Measurements from ENCODE around the gene SEC23B. TPM values are rescaled to one million over a fixed set of nuclear protein-coding genes. Genes with fewer than 3 reads are reported as not detected.

The SEC23B gene
- total RNA-seq, 1 experiment from 2014 or later, result 85.8 TPM

GRCh38 chr20:18488301-18488700 is 19.4 kb upstream of the SEC23B start:
- no peaks in the 10 kb centered on the region for H3K79me2 ChIP-seq (ENCODE audit: insufficient read depth, low read length)
- no peak overlapping the region for H3K9ac ChIP-seq (ENCODE audit: low read length)
- no peaks in the 10 kb centered on the region for H3K9me2 ChIP-seq (ENCODE audit: insufficient read depth)
- H3K36me3 ChIP-seq (ENCODE audit: control insufficient read depth in 1 of 2, insufficient read depth in 2 of 2, low read length in 2 of 2), result peaks cover 23 to 27% of the 10 kb centered on the region in 2 experiments; a peak in 3 of 4 replicates
- BruUV-seq (replicated peaks), result no TSS peak
- DNase-seq (ENCODE audit: low read depth, low spot score) (no peak), ATAC-seq (no peak)
- no peak for TF ChIP-seq SIN3A (IDR thresholded peaks at IDR 0.05; ENCODE audit: low read depth)
- no peak for TF ChIP-seq FOSL1 (IDR thresholded peaks at IDR 0.05; ENCODE audit: low read depth)
- no peak for TF ChIP-seq MAX (IDR thresholded peaks at IDR 0.05)
- TF ChIP-seq POLR2AphosphoS5 (IDR thresholded peaks at IDR 0.05; ENCODE audit: low read depth, low read length), result no peak
- no peak for TF ChIP-seq ZFX (IDR thresholded peaks at IDR 0.05)
- TF ChIP-seq, protein P1, sequence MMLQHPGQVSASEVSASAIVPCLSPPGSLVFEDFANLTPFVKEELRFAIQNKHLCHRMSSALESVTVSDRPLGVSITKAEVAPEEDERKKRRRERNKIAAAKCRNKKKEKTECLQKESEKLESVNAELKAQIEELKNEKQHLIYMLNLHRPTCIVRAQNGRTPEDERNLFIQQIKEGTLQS (IDR thresholded peaks at IDR 0.05), result no peak
- no peak for TF ChIP-seq REST (IDR thresholded peaks at IDR 0.05; ENCODE audit: low read depth)
- TF ChIP-seq EZH2 (IDR thresholded peaks at IDR 0.05), result no peak
- no peak for TF ChIP-seq SRF (IDR thresholded peaks at IDR 0.05; ENCODE audit: low read depth)
- TF ChIP-seq EZH2phosphoT487 (IDR thresholded peaks at IDR 0.05; ENCODE audit: borderline replicate concordance), result no peak
- TF ChIP-seq, protein P2, sequence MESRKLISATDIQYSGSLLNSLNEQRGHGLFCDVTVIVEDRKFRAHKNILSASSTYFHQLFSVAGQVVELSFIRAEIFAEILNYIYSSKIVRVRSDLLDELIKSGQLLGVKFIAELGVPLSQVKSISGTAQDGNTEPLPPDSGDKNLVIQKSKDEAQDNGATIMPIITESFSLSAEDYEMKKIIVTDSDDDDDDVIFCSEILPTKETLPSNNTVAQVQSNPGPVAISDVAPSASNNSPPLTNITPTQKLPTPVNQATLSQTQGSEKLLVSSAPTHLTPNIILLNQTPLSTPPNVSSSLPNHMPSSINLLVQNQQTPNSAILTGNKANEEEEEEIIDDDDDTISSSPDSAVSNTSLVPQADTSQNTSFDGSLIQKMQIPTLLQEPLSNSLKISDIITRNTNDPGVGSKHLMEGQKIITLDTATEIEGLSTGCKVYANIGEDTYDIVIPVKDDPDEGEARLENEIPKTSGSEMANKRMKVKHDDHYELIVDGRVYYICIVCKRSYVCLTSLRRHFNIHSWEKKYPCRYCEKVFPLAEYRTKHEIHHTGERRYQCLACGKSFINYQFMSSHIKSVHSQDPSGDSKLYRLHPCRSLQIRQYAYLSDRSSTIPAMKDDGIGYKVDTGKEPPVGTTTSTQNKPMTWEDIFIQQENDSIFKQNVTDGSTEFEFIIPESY (IDR thresholded peaks at IDR 0.05; ENCODE audit: extremely low read depth, insufficient replicate concordance, low read length), result no peak
- TF ChIP-seq, protein P3, sequence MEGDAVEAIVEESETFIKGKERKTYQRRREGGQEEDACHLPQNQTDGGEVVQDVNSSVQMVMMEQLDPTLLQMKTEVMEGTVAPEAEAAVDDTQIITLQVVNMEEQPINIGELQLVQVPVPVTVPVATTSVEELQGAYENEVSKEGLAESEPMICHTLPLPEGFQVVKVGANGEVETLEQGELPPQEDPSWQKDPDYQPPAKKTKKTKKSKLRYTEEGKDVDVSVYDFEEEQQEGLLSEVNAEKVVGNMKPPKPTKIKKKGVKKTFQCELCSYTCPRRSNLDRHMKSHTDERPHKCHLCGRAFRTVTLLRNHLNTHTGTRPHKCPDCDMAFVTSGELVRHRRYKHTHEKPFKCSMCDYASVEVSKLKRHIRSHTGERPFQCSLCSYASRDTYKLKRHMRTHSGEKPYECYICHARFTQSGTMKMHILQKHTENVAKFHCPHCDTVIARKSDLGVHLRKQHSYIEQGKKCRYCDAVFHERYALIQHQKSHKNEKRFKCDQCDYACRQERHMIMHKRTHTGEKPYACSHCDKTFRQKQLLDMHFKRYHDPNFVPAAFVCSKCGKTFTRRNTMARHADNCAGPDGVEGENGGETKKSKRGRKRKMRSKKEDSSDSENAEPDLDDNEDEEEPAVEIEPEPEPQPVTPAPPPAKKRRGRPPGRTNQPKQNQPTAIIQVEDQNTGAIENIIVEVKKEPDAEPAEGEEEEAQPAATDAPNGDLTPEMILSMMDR (IDR thresholded peaks at IDR 0.05 in 2 of 3, conservative IDR thresholded peaks at IDR 0.05 in 1 of 3; ENCODE audit: borderline replicate concordance in 1 of 3, insufficient read depth in 1 of 3, low read depth in 2 of 3, low read length in 2 of 3), result no peak
- H3K4me1 ChIP-seq (ENCODE audit: control insufficient read depth in 1 of 2, insufficient read depth in 2 of 2, low read length in 2 of 2), result no peaks in the 10 kb centered on the region
- H3K4me2 ChIP-seq (ENCODE audit: low read length), result no peak overlapping the region
- ChIA-PET RAD21 (ENCODE audit: low non-redundant PET in 1 of 2, low total read pairs in 2 of 2, uncharacterized antibody in 2 of 2, unreplicated experiment in 2 of 2) (no interaction called here), POLR2A (no interaction called here), CTCF (no interaction called here)
- H3K27me3 ChIP-seq (ENCODE audit: insufficient read depth, low read length), result no peaks in the 10 kb centered on the region
- H3K27ac ChIP-seq (ENCODE audit: low read depth, low read length), result no peak overlapping the region
- H4K20me1 ChIP-seq (ENCODE audit: insufficient read depth), result no peaks in the 10 kb centered on the region
- H2AFZ ChIP-seq (ENCODE audit: low read depth, low read length, poor library complexity, severe bottlenecking), result no peak overlapping the region
- H3K9me3 ChIP-seq (ENCODE audit: control insufficient read depth in 1 of 2, insufficient read depth in 1 of 2, low read depth in 1 of 2, low read length in 2 of 2), result no peaks in the 10 kb centered on the region
- H3K4me3 ChIP-seq (replicated peaks in 1 of 2; ENCODE audit: low read depth in 1 of 2, low read length in 2 of 2), result no peak overlapping the region
- intact Hi-C loops (cut with micrococcal nuclease), result no loop called here
